Activated CD4-positive, alpha-beta memory T cell treated with anti-CD3 and anti-CD28 coated beads, Interleukin-2, amount 10 ng/mL, durations not matched to agents 7 days and 5 days (primary cell): Measurements from ENCODE around the gene VASP. TPM values are rescaled to one million over a fixed set of nuclear protein-coding genes. Genes with fewer than 3 reads are reported as not detected.

Experiments used
- total RNA-seq, 2 experiments: library from RNA; stranded (reverse); gene quantifications; one replicate each; pipeline ENCODE4 v1.2.3, GENCODE V29; 2021

Gene VASP
- total RNA-seq, 2 experiments from 2014 or later = 224 to 233 TPM

Other genes with a start within 250 kb of the VASP start
- not detected for gene CKM, start 184.6 kb upstream of the VASP start, total RNA-seq
- not detected for gene KLC3, start 166.7 kb upstream of the VASP start, total RNA-seq
- 10 to 100 TPM; 19.0 to 20.0 TPM for gene ERCC2, start 136.9 kb upstream of the VASP start, total RNA-seq
- 10 to 100 TPM; 13.0 to 18.9 TPM for gene PPP1R13L, start 102.4 kb upstream of the VASP start, total RNA-seq
- gene POLR1G, start 100.8 kb upstream of the VASP start, total RNA-seq = 1 to 10 TPM; 3.6 to 3.8 TPM
- 10 to 100 TPM; 59.8 to 60.6 TPM for gene ERCC1, start 83.6 kb upstream of the VASP start, total RNA-seq
- gene FOSB, start 39.5 kb upstream of the VASP start, total RNA-seq = 10 to 100 TPM; 15.3 to 16.1 TPM
- gene RTN2, start 10.4 kb upstream of the VASP start, total RNA-seq = 1 to 10 TPM; 3.0 to 5.5 TPM
- 1 to 10 TPM; 3.5 to 4.3 TPM for gene PPM1N, start 9.0 kb upstream of the VASP start, total RNA-seq
- gene OPA3, start 77.3 kb downstream of the VASP start, total RNA-seq = 10 to 100 TPM; 12.0 to 12.9 TPM
- gene GPR4, start 94.7 kb downstream of the VASP start, total RNA-seq = not detected
- gene EML2, start 131.9 kb downstream of the VASP start, total RNA-seq = 100 to 1,000 TPM; 136 to 146 TPM
- 10 to 100 TPM; 11.4 to 12.3 TPM for gene GIPR, start 160.7 kb downstream of the VASP start, total RNA-seq
- gene SNRPD2, start 184.5 kb downstream of the VASP start, total RNA-seq = 100 to 1,000 TPM; 505 to 519 TPM
- 10 to 100 TPM in 1 of 2 experiments, 1 to 10 TPM in 1; 9.1 to 11.9 TPM for gene QPCTL, start 185.2 kb downstream of the VASP start, total RNA-seq
- 10 to 100 TPM; 34.4 to 36.4 TPM for gene FBXO46, start 223.4 kb downstream of the VASP start, total RNA-seq
- gene MEIOSIN, start 226.0 kb downstream of the VASP start, total RNA-seq = not detected